Hematopoietic multipotent progenitor cell treated with erythropoietin and hydrocortisone succinate and interleukin-3 and kit ligand, for 8 days (in vitro differentiated cells): ENCODE data around the gene WDR5B.

Source experiments
- DNase-seq: peaks from one replicate; pipeline ENCODE4 v3.0.0-alpha.2; 2015

The WDR5B gene

GRCh38 chr3:122365073-122365472 is 50.8 kb downstream of the WDR5B start:
- DNase-seq: no peak

GRCh38 chr3:122364490-122364889 is 51.4 kb downstream of the WDR5B start:
- no peak for DNase-seq
